ENCODE data around the gene ZC3H8. TPM values are rescaled to one million over a fixed set of nuclear protein-coding genes. Genes with fewer than 3 reads are reported as not detected.

Gene ZC3H8
- total RNA-seq, 1 donor from 2014 or later, result 6.4 TPM

GRCh38 chr2:112272669-112273068 lies 17.8 kb upstream of the ZC3H8 start:
- DNase-seq (ENCODE audit: low spot score), result no peak
- Mint-ChIP-seq H3K4me3 (ENCODE audit: unreplicated experiment) (no peak overlapping the region), H3K9me3 (ENCODE audit: low read depth) (peaks cover 7% of the 10 kb centered on the region), H3K36me3 (ENCODE audit: low read depth) (no peaks in the 10 kb centered on the region), H3K27ac (ENCODE audit: unreplicated experiment) (no peak overlapping the region), H3K27me3 (ENCODE audit: low read depth) (no peaks in the 10 kb centered on the region), H3K4me1 (ENCODE audit: low read depth) (peaks cover 11% of the 10 kb centered on the region)
- no peak for TF ChIP-seq CTCF (IDR thresholded peaks at IDR 0.05)

GRCh38 chr2:112268547-112268946 lies 13.7 kb upstream of the ZC3H8 start:
- Mint-ChIP-seq H3K36me3 (ENCODE audit: low read depth) (no peaks in the 10 kb centered on the region), H3K27me3 (ENCODE audit: low read depth) (no peaks in the 10 kb centered on the region), H3K27ac (ENCODE audit: unreplicated experiment) (no peak overlapping the region), H3K4me3 (ENCODE audit: unreplicated experiment) (no peak overlapping the region), H3K9me3 (ENCODE audit: low read depth) (peaks cover 7% of the 10 kb centered on the region), H3K4me1 (ENCODE audit: low read depth) (no peaks in the 10 kb centered on the region)
- no peak for TF ChIP-seq CTCF (IDR thresholded peaks at IDR 0.05)
- DNase-seq (ENCODE audit: low spot score), result no peak

- Mint-ChIP-seq H3K9me3 (ENCODE audit: low read depth) (peaks cover 5% of the 10 kb centered on the region), H3K4me3 (ENCODE audit: unreplicated experiment) (no peak overlapping the region), H3K4me1 (ENCODE audit: low read depth) (peaks cover 5% of the 10 kb centered on the region), H3K27ac (ENCODE audit: unreplicated experiment) (no peak overlapping the region), H3K27me3 (ENCODE audit: low read depth) (no peaks in the 10 kb centered on the region), H3K36me3 (ENCODE audit: low read depth) (no peaks in the 10 kb centered on the region)
- no peak for TF ChIP-seq CTCF (IDR thresholded peaks at IDR 0.05)
- DNase-seq (ENCODE audit: low spot score), result no peak
Measured at GRCh38 chr2:112262876-112263275, 8.0 kb upstream of the ZC3H8 start.

GRCh38 chr2:112260295-112260625 lies 5.4 kb upstream of the ZC3H8 start:
- TF ChIP-seq CTCF (IDR thresholded peaks at IDR 0.05), result no peak
- Mint-ChIP-seq H3K36me3 (ENCODE audit: low read depth) (no peaks in the 10 kb centered on the region), H3K4me1 (ENCODE audit: low read depth) (peaks cover 5% of the 10 kb centered on the region), H3K4me3 (ENCODE audit: unreplicated experiment) (no peak overlapping the region), H3K9me3 (ENCODE audit: low read depth) (peaks cover 5% of the 10 kb centered on the region), H3K27ac (ENCODE audit: unreplicated experiment) (no peak overlapping the region), H3K27me3 (ENCODE audit: low read depth) (no peaks in the 10 kb centered on the region)
- no peak for DNase-seq (ENCODE audit: low spot score)

GRCh38 chr2:112259509-112260294 lies 4.9 kb upstream of the ZC3H8 start:
- H3K4me1 Mint-ChIP-seq (ENCODE audit: low read depth), result peaks cover 5% of the 10 kb centered on the region
- TF ChIP-seq CTCF (IDR thresholded peaks at IDR 0.05), result peak; percentile 97

More at GRCh38 chr2:112259509-112260294, 4.9 kb upstream of the ZC3H8 start:
- Mint-ChIP-seq H3K27me3 (ENCODE audit: low read depth) (no peaks in the 10 kb centered on the region), H3K4me3 (ENCODE audit: unreplicated experiment) (peak overlapping the region; percentile 53), H3K36me3 (ENCODE audit: low read depth) (no peaks in the 10 kb centered on the region), H3K27ac (ENCODE audit: unreplicated experiment) (no peak overlapping the region), H3K9me3 (ENCODE audit: low read depth) (peaks cover 5% of the 10 kb centered on the region)
- DNase-seq (ENCODE audit: low spot score), result no peak
